ENCODE results near the gene UQCR10. TPM values are rescaled to one million over a fixed set of nuclear protein-coding genes. Genes with fewer than 3 reads are reported as not detected.

Gene UQCR10
- total and polyA plus RNA-seq, 9 of the 15 experiments (the other 6 are each of a cell fraction or from before 2014, with no cell fraction given) = 128 to 903 (median 163) TPM

DNA sequence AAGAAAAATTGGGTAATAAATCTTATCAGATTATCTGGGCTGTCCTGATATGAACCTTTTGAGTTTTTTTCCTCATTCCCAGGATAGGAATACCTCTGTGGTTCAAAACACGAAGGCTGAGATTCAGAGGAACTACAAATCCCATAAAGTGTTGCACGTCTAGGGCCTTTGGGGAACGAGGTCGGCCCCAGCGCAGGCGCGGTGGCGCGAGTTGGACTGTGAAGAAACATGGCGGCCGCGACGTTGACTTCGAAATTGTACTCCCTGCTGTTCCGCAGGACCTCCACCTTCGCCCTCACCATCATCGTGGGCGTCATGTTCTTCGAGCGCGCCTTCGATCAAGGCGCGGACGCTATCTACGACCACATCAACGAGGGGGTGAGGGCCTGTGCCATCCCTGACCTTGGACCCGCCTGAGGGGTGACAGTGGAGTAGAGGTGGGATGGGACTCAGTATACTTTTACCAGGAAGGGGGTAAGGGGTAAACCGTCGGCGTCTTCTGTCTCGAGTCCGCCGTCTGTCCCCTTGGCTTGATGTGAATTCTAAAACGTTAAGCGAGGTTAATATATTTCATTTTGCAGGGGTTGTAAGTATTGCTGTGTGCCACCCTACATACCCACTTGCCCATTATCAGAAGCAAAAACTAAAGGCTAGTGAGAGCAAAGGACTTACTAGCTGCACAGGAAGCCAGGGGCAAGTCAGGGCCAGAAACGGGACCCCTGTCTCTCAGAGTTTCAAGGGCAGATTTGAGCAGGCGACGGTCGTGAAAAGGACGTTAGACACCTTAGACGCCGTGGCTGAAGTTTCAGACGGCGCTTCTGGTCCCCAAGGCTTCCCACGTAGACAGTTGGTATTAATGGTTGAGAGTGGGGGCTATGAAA, at the start of gene UQCR10 (continued):
- TF ChIP-seq, protein P1, sequence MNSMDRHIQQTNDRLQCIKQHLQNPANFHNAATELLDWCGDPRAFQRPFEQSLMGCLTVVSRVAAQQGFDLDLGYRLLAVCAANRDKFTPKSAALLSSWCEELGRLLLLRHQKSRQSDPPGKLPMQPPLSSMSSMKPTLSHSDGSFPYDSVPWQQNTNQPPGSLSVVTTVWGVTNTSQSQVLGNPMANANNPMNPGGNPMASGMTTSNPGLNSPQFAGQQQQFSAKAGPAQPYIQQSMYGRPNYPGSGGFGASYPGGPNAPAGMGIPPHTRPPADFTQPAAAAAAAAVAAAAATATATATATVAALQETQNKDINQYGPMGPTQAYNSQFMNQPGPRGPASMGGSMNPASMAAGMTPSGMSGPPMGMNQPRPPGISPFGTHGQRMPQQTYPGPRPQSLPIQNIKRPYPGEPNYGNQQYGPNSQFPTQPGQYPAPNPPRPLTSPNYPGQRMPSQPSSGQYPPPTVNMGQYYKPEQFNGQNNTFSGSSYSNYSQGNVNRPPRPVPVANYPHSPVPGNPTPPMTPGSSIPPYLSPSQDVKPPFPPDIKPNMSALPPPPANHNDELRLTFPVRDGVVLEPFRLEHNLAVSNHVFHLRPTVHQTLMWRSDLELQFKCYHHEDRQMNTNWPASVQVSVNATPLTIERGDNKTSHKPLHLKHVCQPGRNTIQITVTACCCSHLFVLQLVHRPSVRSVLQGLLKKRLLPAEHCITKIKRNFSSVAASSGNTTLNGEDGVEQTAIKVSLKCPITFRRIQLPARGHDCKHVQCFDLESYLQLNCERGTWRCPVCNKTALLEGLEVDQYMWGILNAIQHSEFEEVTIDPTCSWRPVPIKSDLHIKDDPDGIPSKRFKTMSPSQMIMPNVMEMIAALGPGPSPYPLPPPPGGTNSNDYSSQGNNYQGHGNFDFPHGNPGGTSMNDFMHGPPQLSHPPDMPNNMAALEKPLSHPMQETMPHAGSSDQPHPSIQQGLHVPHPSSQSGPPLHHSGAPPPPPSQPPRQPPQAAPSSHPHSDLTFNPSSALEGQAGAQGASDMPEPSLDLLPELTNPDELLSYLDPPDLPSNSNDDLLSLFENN (IDR thresholded peaks at IDR 0.05; ENCODE audit: low read depth in 2 of 2, low read length in 2 of 2) = peak in 1 of 2 experiments; percentile 41; a peak in 1 of 4 replicates
- peak in 1 of 2 experiments; percentile 57; a peak in 1 of 4 replicates for TF ChIP-seq HDAC1 (IDR thresholded peaks at IDR 0.05)
- 0 out of 2 replicates have a peak, but pooled peaks have one; percentile 37 for TF ChIP-seq ZNF311 (CRISPR knock-in tag; IDR thresholded peaks at IDR 0.05)
- TF ChIP-seq NFE2L1 (tag; IDR thresholded peaks at IDR 0.05; ENCODE audit: borderline replicate concordance, low read depth) = no peak
- TF ChIP-seq ZNF324 (CRISPR knock-in tag; IDR thresholded peaks at IDR 0.05) = no peak
- peak; percentile 79 for TF ChIP-seq RBBP5 (IDR thresholded peaks at IDR 0.05; ENCODE audit: borderline replicate concordance, insufficient read depth, low read length, poor library complexity, severe bottlenecking)
- no peak for TF ChIP-seq SREBF2 (CRISPR knock-in tag; IDR thresholded peaks at IDR 0.05)
- TF ChIP-seq MEF2D (tag; conservative IDR thresholded peaks at IDR 0.05; ENCODE audit: low read depth) = no peak
- no peak for TF ChIP-seq PRPF4 (IDR thresholded peaks at IDR 0.05; ENCODE audit: insufficient read depth, low read depth, low read length, poor library complexity, severe bottlenecking)
- no peak for TF ChIP-seq SRSF3 (IDR thresholded peaks at IDR 0.05; ENCODE audit: insufficient read depth, low read length)
- no peak for TF ChIP-seq RBM22 (IDR thresholded peaks at IDR 0.05; ENCODE audit: low read depth, low read length, poor library complexity, severe bottlenecking)
- no peak for TF ChIP-seq PURB (CRISPR knock-in tag; IDR thresholded peaks at IDR 0.05; ENCODE audit: low read depth)
- TF ChIP-seq ZNF197 (CRISPR knock-in tag; IDR thresholded peaks at IDR 0.05; ENCODE audit: low read depth) = 0 out of 2 replicates have a peak, but pooled peaks have one; percentile 75
- TF ChIP-seq TAF7 (tag; IDR thresholded peaks at IDR 0.05) = peak; percentile 92
- TF ChIP-seq KLF10 (CRISPR knock-in tag; IDR thresholded peaks at IDR 0.05) = no peak
- peak; percentile 9 to 58; a peak in 2 of 4 replicates for TF ChIP-seq FOXK2 (conservative IDR thresholded peaks at IDR 0.05 in 1 of 2, IDR thresholded peaks at IDR 0.05 in 1 of 2; ENCODE audit: low read depth in 2 of 2)
- TF ChIP-seq GTF2F1 (IDR thresholded peaks at IDR 0.05; ENCODE audit: low read depth, low read length) = no peak
- TF ChIP-seq, protein P2, sequence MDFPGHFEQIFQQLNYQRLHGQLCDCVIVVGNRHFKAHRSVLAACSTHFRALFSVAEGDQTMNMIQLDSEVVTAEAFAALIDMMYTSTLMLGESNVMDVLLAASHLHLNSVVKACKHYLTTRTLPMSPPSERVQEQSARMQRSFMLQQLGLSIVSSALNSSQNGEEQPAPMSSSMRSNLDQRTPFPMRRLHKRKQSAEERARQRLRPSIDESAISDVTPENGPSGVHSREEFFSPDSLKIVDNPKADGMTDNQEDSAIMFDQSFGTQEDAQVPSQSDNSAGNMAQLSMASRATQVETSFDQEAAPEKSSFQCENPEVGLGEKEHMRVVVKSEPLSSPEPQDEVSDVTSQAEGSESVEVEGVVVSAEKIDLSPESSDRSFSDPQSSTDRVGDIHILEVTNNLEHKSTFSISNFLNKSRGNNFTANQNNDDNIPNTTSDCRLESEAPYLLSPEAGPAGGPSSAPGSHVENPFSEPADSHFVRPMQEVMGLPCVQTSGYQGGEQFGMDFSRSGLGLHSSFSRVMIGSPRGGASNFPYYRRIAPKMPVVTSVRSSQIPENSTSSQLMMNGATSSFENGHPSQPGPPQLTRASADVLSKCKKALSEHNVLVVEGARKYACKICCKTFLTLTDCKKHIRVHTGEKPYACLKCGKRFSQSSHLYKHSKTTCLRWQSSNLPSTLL (IDR thresholded peaks at IDR 0.05) = no peak
- no peak for TF ChIP-seq ZNF75A (CRISPR knock-in tag; IDR thresholded peaks at IDR 0.05)
- TF ChIP-seq PHF20 (IDR thresholded peaks at IDR 0.05; ENCODE audit: partially characterized antibody) = peak; percentile 73
